GM06990 (cell line): Measurements from ENCODE around the gene PASK.
"Not testable (repeated sequence)": the region's sequence is repeated elsewhere in the genome, so short reads cannot be mapped to it uniquely, and the experiment has no call there.

Experiments used
- DNase-seq: peaks from one replicate; pipeline ENCODE4 v3.0.0-alpha.2; 2011; ENCODE audit not compliant: insufficient read length; ENCODE audit errors: extremely low read depth
- H3K27me3 ChIP-seq: replicated peaks from 2 replicates; pipeline ENCODE4 v1.6.0; 2011; ENCODE audit warnings: low read length; ENCODE audit not compliant: control insufficient read depth, insufficient read depth
- H3K36me3 ChIP-seq: 2 replicates; pipeline ENCODE4 v1.5.1; 2011; ENCODE audit warnings: low read length; ENCODE audit not compliant: control insufficient read depth, insufficient read depth
- H3K4me3 ChIP-seq: replicated peaks from 2 replicates; pipeline ENCODE4 v1.5.1; 2011; ENCODE audit warnings: low read depth, mild to moderate bottlenecking, control low read depth, low read length
- CTCF ChIP-seq: IDR thresholded peaks from 2 replicates; pipeline ENCODE4 v1.5.1; 2011; ENCODE audit warnings: low read length, control low read depth, mild to moderate bottlenecking, inconsistent platforms; ENCODE audit not compliant: insufficient read depth, poor library complexity, severe bottlenecking

PASK gene

GRCh38 chr2:241148891-241149674 lies at the start of gene PASK:
TSS of gene PASK (minus strand) at chr2:241149472. CDS start at chr2:241143032, 6,440 bp downstream.
- DNase-seq, result peak; percentile 86
- Histone ChIP-seq H3K4me3 (peak within 1 kb of the TSS; percentile 93), H3K27me3 (no peaks in the 10 kb centered on the region), H3K36me3 (peaks cover 2% of the 10 kb centered on the region)
- no peak for TF ChIP-seq CTCF

GRCh38 chr2:241198381-241199279 lies 49.4 kb upstream of the PASK start:
- DNase-seq, result peak; percentile 1
- Histone ChIP-seq H3K36me3 (no peaks in the 10 kb centered on the region), H3K27me3 (no peaks in the 10 kb centered on the region), H3K4me3 (no peak overlapping the region)
- no peak for TF ChIP-seq CTCF

GRCh38 chr2:241197947-241198346 lies 48.7 kb upstream of the PASK start:
- no peak overlapping the region for H3K4me3 ChIP-seq
- no peaks in the 10 kb centered on the region for H3K36me3 ChIP-seq
- no peak for TF ChIP-seq CTCF
- H3K27me3 ChIP-seq, result no peaks in the 10 kb centered on the region
- no peak for DNase-seq

GRCh38 chr2:241197246-241197645 lies 48.0 kb upstream of the PASK start:
- H3K4me3 ChIP-seq, H3K27me3 ChIP-seq, DNase-seq, H3K36me3 ChIP-seq: not testable (repeated sequence)

- H3K4me3 ChIP-seq, result no peak overlapping the region
- H3K27me3 ChIP-seq, result no peaks in the 10 kb centered on the region
- DNase-seq, result no peak
- no peaks in the 10 kb centered on the region for H3K36me3 ChIP-seq
- no peak for TF ChIP-seq CTCF
Observed at GRCh38 chr2:241195506-241196130, 46.3 kb upstream of the PASK start.
